ENCODE results near the gene CTBP2.

DNA sequence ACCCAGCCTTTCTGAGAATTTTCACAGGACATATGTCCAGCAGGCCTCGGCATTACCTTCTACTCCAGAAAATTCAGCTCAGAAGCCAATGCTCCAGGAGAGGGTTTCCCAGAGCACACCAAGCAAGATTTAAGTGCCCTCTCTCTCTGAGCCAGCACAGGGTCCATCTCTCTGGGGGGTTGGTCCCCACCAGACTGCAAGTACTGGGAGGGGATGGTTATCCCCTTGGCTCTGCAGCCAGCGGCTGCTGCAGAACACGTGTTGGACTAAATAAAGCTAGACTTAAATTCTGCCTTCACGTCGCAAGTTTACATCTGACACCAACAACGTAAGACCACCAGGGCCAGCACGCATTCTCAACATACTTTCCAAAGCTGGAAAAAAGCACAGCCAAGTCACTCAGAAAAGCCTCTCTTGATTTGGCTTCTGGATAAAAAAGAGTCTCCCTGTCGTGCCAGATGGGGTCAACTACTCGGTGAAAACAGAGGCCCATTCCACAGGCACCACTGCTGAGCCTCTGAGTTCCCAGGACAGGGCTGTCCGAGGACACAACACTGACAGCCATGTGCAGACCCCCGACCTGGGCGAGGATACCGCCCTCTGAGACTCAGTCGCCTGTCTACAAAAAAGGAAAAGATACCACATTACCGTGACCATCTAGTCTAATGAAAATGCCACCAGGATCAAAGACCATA, 77.3 kb downstream of the CTBP2 start:
- TF ChIP-seq, protein P1, sequence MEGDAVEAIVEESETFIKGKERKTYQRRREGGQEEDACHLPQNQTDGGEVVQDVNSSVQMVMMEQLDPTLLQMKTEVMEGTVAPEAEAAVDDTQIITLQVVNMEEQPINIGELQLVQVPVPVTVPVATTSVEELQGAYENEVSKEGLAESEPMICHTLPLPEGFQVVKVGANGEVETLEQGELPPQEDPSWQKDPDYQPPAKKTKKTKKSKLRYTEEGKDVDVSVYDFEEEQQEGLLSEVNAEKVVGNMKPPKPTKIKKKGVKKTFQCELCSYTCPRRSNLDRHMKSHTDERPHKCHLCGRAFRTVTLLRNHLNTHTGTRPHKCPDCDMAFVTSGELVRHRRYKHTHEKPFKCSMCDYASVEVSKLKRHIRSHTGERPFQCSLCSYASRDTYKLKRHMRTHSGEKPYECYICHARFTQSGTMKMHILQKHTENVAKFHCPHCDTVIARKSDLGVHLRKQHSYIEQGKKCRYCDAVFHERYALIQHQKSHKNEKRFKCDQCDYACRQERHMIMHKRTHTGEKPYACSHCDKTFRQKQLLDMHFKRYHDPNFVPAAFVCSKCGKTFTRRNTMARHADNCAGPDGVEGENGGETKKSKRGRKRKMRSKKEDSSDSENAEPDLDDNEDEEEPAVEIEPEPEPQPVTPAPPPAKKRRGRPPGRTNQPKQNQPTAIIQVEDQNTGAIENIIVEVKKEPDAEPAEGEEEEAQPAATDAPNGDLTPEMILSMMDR (IDR thresholded peaks at IDR 0.05) = no peak
- TF ChIP-seq POLR2A (IDR thresholded peaks at IDR 0.05) = no peak
